Calu3 (cell line): ENCODE data around the gene FBXO3. TPM values are rescaled to one million over a fixed set of nuclear protein-coding genes. Genes with fewer than 3 reads are reported as not detected.
"Not testable (repeated sequence)": the region's sequence is repeated elsewhere in the genome, so short reads cannot be mapped to it uniquely, and the experiment has no call there.

Experiments used
- BruUV-seq: library from RNA; stranded (reverse); fragments of 400-500 nt; replicated peaks from 2 replicates; lab custom pipeline; 2021; lab: Mats Ljungman, UMichigan
- CTCF ChIA-PET: fragments of 300-600 bp; sonication (Branson Sonifier 250); formaldehyde crosslinking; loops from one replicate; lab custom pipeline; 2022; ENCODE audit warnings: antibody characterized with exemption; lab: Charles Lee
- DNase-seq: peaks from one replicate; pipeline ENCODE4 v3.0.0; 2022
- H3K27ac Mint-ChIP-seq: one replicate; pipeline ENCODE4 v1.8.0; 2022; ENCODE audit warnings: mixed read lengths; ENCODE audit not compliant: unreplicated experiment
- H3K27me3 Mint-ChIP-seq: one replicate; pipeline ENCODE4 v1.8.0; 2022; ENCODE audit warnings: mixed read lengths; ENCODE audit not compliant: unreplicated experiment
- H3K36me3 Mint-ChIP-seq: one replicate; pipeline ENCODE4 v1.8.0; 2022; ENCODE audit warnings: mild to moderate bottlenecking, moderate library complexity, mixed read lengths; ENCODE audit not compliant: insufficient read depth, unreplicated experiment
- H3K4me1 Mint-ChIP-seq: one replicate; pipeline ENCODE4 v1.8.0; 2022; ENCODE audit warnings: mild to moderate bottlenecking, low read depth, mixed read lengths; ENCODE audit not compliant: unreplicated experiment
- H3K4me3 Mint-ChIP-seq: one replicate; pipeline ENCODE4 v1.8.0; 2022; ENCODE audit warnings: mild to moderate bottlenecking, low read depth, moderate library complexity, mixed read lengths; ENCODE audit not compliant: unreplicated experiment
- H3K9me3 Mint-ChIP-seq: one replicate; pipeline ENCODE4 v1.8.0; 2022; ENCODE audit warnings: low read depth, mixed read lengths; ENCODE audit not compliant: unreplicated experiment
- CTCF ChIP-seq: fragments of 200-600 bp; IDR thresholded peaks from one replicate; pipeline ENCODE4 v1.8.0; 2022; ENCODE audit warnings: antibody characterized with exemption; ENCODE audit not compliant: unreplicated experiment
- intact Hi-C: fragments of 100-400 bp; cut with micrococcal nuclease; formaldehyde crosslinking; loops from one replicate; pipeline ENCODE4 v1.10.0; 2022; ENCODE audit not compliant: unreplicated experiment
- total RNA-seq: library from RNA; stranded (reverse); gene quantifications from 2 replicates; pipeline ENCODE4 v1.2.3, GENCODE V29; 2022

FBXO3 gene
- total RNA-seq, 1 experiment from 2014 or later: 24.3 TPM

GRCh38 chr11:33733980-33734379, 40.3 kb downstream of the FBXO3 start:
- TF ChIP-seq CTCF: no peak
- Mint-ChIP-seq H3K27me3 (no peaks in the 10 kb centered on the region), H3K4me1 (peaks cover 54% of the 10 kb centered on the region), H3K9me3 (no peaks in the 10 kb centered on the region), H3K4me3 (peak overlapping the region; percentile 77), H3K36me3 (peaks cover 78% of the 10 kb centered on the region), H3K27ac (peak overlapping the region; percentile 58)
- BruUV-seq: no TSS peak
- intact Hi-C loops: loop anchor here (2.0 kb wide), 1 partner anchor 41 kb away; no protein-coding TSS in a partner anchor
- DNase-seq: no peak
- CTCF ChIA-PET: interaction anchor here (0.6 to 3.5 kb wide), 7 partner anchors 9 to 42 kb away, joined by 3 to 15 read pairs (median 4); no protein-coding TSS in a partner anchor

- no peak for DNase-seq
- TSS peak; percentile 65 for BruUV-seq
- Mint-ChIP-seq H3K27ac (peak overlapping the region; percentile 85), H3K4me3 (peak overlapping the region; percentile 77), H3K9me3 (no peaks in the 10 kb centered on the region), H3K4me1 (peaks cover 54% of the 10 kb centered on the region), H3K27me3 (no peaks in the 10 kb centered on the region), H3K36me3 (peaks cover 95% of the 10 kb centered on the region)
- CTCF ChIA-PET: interaction anchor here (1.9 to 3.5 kb wide), 2 partner anchors 16 to 36 kb away, joined by 4 to 15 read pairs; no protein-coding TSS in a partner anchor
- TF ChIP-seq CTCF: no peak
- intact Hi-C loops: loop anchor here (2.0 kb wide), 1 partner anchor 19 kb away; no protein-coding TSS in a partner anchor
Observed at GRCh38 chr11:33731723-33732531, 42.4 kb downstream of the FBXO3 start.

GRCh38 chr11:33730716-33731115, 43.6 kb downstream of the FBXO3 start:
- intact Hi-C loops: loop anchor here (2.0 kb wide), 1 partner anchor 18 kb away; no protein-coding TSS in a partner anchor
- DNase-seq: no peak
- CTCF ChIA-PET: interaction anchor here (1.9 kb wide), 1 partner anchor 34 kb away, joined by 4 read pairs; no protein-coding TSS in a partner anchor
- H3K27me3 Mint-ChIP-seq: no peaks in the 10 kb centered on the region
- H3K4me1 Mint-ChIP-seq: peaks cover 63% of the 10 kb centered on the region
- no TSS peak for BruUV-seq
- no peaks in the 10 kb centered on the region for H3K9me3 Mint-ChIP-seq
- peak overlapping the region; percentile 85 for H3K27ac Mint-ChIP-seq
- peaks cover 93% of the 10 kb centered on the region for H3K36me3 Mint-ChIP-seq
- H3K4me3 Mint-ChIP-seq: peak overlapping the region; percentile 77
- no peak for TF ChIP-seq CTCF

GRCh38 chr11:33729072-33729664, 45.2 kb downstream of the FBXO3 start:
- Mint-ChIP-seq H3K4me3 (peak overlapping the region; percentile 49), H3K27ac (peak overlapping the region; percentile 64), H3K4me1 (peaks cover 78% of the 10 kb centered on the region), H3K36me3 (peaks cover 93% of the 10 kb centered on the region)
- BruUV-seq, CTCF ChIA-PET, DNase-seq, H3K27me3 Mint-ChIP-seq, intact Hi-C loops, H3K9me3 Mint-ChIP-seq: not testable (repeated sequence)

- H3K27ac Mint-ChIP-seq: peak overlapping the region; percentile 18
- H3K9me3 Mint-ChIP-seq, DNase-seq, H3K27me3 Mint-ChIP-seq, intact Hi-C loops, BruUV-seq, CTCF ChIA-PET: not testable (repeated sequence)
- H3K4me3 Mint-ChIP-seq: peak overlapping the region; percentile 49
- H3K4me1 Mint-ChIP-seq: peaks cover 89% of the 10 kb centered on the region
- peaks cover 93% of the 10 kb centered on the region for H3K36me3 Mint-ChIP-seq
Observed at GRCh38 chr11:33727539-33727938, 46.8 kb downstream of the FBXO3 start.
